ENCODE results near the gene MYO5B.

MYO5B gene

DNA sequence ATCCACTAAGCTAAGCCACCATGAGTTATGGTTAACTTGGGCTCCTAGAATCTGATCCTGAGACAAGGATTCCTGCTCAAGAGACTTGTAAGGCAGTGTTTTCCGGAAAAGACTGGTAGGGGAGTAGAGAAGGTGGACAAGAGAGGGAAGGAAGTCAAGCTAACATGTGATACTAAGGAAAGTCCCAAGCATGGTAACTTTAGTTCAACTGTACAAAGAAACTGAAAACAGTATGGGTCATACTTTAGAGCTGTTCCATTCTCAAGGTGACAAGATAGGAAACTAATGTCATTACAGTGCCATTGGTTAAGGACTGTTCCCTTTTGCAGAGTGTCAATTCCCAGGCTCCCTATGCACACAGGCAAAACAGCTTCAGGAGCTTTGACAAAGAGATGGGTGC lies 5.8 kb downstream of the MYO5B start:
- H3K4me3 ChIP-seq (ENCODE audit: low read depth, low read length) = no peak overlapping the region

DNA sequence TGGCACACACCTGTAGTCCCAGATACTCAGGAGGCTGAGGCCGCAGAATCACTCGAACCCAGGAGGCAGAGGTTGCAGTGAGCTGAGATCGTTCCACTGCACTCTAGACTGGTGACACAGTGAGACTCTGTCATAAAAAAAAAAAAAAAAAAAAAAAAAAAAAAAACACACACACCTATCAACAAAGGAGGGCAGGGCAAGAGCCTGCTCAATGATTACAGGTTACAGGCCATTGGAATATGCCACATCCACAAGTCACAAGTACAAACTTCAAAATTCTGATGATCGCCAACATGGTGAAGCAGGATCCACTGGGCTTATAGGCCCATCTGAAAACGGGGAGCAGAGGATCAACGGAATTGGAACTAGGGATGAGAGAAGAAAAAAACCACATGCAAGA lies 6.3 kb downstream of the MYO5B start:
- no peak overlapping the region for H3K4me3 ChIP-seq (ENCODE audit: low read depth, low read length)

DNA sequence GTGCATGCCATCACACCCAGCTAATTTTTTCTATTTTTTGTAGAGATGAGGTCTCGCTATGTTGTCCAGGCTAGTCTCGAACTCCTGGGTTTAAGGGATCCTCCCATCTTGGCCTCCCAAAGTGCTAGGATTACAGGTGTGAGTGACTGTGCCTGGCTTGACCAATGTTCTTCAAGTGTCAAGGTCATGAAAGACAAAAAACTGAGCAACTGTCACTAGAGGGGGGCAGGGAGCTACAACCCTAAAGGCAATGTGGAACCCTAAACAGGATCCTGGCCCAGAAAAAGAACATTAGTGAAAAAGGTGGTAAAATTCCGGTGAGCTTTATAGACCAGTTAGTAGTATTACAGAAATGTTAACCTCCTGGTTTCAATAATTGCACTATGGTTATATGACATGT lies 7.3 kb downstream of the MYO5B start:
- H3K4me3 ChIP-seq (ENCODE audit: low read depth, low read length) = no peak overlapping the region

DNA sequence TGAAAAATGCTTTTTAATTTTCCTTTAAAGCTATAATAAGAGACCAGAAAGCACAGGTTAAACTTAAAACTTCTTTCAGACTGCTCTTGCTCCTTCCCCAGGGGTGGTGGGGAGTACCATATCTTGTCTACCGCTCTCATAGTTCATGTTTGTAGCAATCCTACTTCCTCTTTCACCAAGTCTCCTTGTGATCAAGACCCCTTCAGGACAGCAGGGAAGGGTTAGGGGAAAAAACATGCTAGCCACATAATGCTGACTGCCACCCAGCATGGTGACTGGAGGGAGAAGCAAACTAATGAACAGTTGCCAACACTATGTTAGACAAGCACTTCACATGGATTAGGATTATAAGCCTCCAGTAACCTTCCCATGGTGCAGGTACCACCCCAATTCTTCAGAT lies 8.6 kb downstream of the MYO5B start:
- H3K4me3 ChIP-seq (ENCODE audit: low read depth, low read length) = no peak overlapping the region

DNA sequence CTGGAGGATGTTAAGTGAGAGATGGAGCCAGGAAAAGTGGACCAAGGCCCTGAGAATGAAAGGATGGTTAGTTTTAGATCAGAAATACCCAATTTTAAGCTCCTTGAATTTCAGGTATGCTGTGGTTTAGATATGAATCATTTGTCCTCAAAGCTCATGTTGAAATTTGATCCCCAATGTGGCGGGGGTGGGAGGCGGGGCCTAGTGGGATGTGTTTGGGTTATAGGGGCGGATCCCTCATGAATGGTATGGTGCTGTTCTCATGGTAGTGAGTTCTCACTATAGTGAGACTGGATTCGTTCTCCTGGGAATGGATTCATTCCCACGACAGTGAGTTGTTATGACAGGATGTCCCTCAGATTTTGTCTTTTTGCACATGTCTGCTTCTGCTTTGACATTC lies 11.4 kb downstream of the MYO5B start:
- H3K4me3 ChIP-seq (ENCODE audit: low read depth, low read length) = no peak overlapping the region

DNA sequence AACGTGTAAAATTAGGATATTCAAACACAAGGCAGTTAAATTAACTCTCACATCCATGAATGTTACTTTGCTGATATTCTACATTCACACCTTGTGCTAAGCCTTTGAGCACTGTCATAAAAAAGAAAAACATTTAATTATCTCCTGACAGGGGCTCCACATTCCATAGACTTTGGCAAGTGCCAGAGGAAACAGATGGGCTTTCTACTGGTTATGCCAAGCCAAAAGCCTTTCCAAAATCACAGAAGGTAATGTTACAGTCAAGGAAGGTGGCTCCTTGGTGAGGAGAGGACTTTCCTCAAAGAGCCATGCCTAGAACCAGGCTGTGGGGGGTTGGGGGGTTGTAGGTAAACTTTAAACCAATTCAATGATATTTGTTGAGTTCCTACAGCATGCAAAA lies 12.4 kb downstream of the MYO5B start:
- no peak overlapping the region for H3K4me3 ChIP-seq (ENCODE audit: low read depth, low read length)

DNA sequence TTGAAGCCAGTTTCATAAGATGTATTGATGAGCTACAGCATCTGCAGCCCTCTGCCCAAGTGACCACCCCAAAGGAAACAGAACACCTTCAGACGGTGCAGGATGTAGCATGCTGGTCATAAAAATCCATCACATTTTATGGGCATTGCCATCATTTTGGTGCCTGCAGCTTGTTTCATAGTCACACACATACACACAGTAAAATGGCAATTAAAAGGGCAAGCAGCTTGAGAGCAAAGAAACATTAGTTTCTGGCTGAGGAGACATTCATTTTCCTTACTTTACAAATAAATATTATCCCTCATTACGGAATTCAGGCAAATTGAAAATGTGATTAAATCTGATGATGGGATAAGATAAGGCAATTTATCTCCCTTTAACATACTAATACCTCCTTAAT lies 13.4 kb downstream of the MYO5B start:
- H3K4me3 ChIP-seq (ENCODE audit: low read depth, low read length) = no peak overlapping the region

DNA sequence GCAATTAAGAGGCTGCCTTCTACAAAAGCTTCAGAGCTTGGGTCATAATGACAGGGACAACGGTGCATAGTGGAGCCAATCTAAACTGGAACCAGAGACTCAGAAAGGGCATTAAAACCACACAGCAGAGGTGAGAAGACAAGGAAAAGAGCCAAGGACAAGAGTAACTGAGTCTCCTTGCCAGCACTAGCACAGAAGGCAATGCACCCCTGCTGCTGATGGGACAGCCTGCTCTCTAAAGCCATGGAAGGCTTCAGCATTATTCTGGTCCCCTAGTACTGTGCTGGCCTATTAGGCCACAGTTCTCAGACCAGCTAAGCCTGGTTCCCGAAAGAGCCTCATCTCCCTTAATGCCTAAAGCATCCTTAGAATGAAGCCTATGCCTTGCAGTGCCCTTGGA lies 15.5 kb downstream of the MYO5B start:
- no peak overlapping the region for H3K4me3 ChIP-seq (ENCODE audit: low read depth, low read length)

DNA sequence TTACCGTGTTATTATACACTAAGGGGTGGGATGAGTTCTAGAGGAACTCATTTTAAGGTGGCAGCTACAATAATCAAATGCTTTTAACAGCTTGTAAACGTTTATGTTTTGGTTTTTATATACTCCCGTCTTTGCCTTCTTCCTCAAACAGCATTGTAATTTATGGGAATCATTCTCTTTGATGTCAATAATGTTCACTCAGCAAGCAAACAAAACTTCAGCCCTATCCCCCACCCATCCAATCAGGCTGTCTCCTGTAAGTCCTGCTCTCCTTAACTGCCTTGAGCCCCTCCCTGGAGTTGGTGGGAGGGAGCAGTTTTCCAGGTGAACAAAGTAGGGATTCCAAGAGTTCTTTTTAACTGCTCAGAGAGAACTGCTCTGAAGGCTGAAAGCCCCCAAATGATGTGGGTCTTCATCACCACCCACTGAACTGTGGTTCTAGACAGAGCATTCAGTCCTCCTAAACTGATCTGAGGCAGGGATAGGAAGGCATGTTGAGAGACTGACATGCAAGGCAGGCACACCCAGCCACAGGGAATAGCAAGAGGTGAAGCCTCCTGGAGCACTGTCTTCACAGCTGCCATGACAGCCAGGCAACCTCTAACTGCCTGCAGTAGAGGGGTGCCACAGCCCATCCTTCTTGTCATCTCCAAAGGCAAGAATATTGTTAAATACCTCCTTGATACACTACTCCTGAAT lies 17.5 kb downstream of the MYO5B start:
- no peak overlapping the region for H3K4me3 ChIP-seq (ENCODE audit: low read depth, low read length)

DNA sequence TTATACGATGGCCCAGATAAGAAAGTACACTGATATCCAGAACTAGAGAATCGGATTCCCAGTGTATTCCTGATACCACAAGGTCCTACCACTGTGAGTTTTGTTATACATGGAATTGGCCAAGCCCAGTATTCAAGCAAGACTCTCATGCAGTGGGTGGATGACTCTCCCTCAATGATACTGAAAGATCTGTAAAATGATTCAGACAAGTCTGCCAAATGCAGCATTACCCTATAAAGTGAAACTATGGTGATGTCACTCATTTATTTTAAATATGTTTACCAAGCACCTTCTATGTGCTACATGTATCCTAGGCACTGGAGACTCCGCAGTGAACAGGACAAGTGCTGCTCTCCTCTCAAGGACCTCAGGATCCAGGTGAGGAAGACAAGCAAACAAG lies 22.6 kb downstream of the MYO5B start:
- no peak overlapping the region for H3K4me3 ChIP-seq (ENCODE audit: low read depth, low read length)

DNA sequence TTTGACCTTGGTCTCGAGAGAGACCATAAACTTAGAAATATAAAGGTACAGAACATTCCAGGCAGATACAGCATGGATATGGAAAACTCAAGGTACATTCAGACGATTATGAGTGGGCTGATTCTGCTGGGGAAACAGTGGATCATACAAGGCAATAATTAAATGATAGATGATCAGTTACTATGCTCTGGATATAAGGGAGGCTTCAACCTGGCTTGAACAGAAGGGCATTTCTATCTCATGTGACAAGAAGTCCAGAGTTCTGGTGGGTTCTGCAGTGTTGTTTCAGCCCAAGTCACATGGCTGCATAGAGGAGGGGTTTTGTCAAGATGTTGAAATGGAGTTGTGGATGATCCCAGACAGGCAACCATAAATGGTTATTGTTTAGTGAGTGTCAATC lies 23.5 kb downstream of the MYO5B start:
- H3K4me3 ChIP-seq (ENCODE audit: low read depth, low read length) = no peak overlapping the region

DNA sequence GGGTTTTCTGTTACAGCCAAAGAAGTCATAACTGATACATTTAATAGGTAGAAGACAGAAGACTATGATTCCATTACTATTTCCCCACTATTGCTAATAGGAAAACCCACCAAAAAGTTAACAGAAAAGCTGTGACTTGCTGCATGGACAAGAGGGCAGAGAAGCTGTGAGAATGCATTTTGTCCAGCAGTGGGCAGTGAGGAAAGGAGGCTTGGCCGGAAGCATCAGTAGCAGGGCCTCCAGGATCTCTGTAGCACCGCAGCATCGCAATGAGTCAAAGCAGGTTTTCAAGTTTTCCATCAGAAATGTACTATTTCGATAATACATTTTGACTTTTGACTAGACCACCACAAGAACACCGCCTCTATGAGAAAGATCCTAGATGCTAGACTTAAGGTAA lies 24.9 kb downstream of the MYO5B start:
- no peak overlapping the region for H3K4me3 ChIP-seq (ENCODE audit: low read depth, low read length)

DNA sequence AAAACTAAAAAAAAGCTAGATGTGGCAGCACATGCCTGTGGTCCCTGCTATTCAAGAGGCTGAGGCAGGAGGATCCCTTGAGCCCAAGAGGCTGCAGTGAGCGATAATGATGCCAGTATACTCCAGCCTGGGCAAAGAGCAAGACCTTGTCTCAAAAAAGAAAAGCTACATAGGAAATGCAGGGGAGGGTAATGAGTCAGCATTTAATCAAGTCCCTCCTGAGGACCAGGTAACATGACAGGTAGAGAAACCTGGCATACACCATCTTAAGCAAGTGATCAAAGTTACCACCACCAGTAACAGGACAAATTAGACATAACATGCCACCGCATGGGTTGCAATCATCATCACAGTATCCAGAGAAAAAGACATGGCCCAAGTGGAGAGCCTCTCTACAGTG lies 25.8 kb downstream of the MYO5B start:
- no peak overlapping the region for H3K4me3 ChIP-seq (ENCODE audit: low read depth, low read length)

DNA sequence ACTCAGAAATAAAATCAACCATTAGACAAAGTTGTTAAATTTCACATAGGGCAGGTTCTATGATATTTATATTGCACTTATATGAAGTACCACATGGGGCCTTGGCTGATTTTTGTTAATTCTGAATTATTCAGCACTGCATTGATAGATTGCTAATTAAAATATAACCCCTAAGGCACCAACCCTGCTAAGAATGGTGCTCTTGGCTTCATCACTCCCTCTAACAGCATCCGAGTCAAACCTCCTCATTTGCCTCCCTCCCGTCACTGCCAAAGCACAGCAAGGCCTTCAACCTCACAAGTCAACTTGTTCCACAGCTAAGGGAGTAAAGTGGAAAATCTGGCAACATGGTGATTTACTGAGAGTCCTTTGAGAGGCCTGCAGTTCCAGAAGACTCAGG lies 27.0 kb downstream of the MYO5B start:
- H3K4me3 ChIP-seq (ENCODE audit: low read depth, low read length) = no peak overlapping the region

DNA sequence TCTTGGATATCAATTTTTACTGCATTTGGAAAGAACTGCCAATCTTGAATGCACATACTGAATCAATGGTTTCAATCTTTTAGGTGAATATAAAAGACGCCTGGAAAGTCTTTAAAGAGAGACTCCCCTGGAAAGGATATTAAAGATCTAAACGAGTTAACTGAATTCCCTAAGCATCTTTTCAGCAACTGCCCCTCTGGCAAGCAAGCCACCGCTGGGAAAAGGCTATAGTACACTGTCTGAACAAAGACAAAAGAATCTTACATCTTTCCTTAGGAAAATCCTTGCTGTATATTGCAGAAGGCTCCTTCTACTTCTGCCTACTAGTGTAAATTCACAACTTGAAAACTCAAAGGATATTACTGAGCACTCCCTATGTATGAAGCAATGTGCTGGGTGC lies 28.0 kb downstream of the MYO5B start:
- H3K4me3 ChIP-seq (ENCODE audit: low read depth, low read length) = no peak overlapping the region

DNA sequence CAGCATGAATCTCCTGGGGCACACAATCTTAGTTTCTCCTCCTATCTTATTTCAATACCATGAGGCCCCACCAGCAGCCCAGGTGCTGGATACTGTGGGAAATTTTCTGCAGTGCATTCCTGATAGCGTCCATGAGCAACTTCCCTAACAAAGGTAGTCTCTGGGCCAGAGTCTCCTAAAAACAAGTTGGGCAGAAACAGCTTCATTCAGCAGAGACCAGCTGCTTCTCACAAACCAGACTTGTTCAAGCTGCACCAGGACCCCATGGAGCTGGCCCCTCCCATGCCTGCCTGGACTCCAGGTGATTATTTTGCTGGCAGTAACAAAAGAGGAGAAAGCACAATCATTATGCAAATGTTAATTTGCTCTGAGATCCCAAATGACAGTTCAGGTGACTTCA lies 31.4 kb downstream of the MYO5B start:
- H3K4me3 ChIP-seq (ENCODE audit: low read depth, low read length) = no peak overlapping the region

DNA sequence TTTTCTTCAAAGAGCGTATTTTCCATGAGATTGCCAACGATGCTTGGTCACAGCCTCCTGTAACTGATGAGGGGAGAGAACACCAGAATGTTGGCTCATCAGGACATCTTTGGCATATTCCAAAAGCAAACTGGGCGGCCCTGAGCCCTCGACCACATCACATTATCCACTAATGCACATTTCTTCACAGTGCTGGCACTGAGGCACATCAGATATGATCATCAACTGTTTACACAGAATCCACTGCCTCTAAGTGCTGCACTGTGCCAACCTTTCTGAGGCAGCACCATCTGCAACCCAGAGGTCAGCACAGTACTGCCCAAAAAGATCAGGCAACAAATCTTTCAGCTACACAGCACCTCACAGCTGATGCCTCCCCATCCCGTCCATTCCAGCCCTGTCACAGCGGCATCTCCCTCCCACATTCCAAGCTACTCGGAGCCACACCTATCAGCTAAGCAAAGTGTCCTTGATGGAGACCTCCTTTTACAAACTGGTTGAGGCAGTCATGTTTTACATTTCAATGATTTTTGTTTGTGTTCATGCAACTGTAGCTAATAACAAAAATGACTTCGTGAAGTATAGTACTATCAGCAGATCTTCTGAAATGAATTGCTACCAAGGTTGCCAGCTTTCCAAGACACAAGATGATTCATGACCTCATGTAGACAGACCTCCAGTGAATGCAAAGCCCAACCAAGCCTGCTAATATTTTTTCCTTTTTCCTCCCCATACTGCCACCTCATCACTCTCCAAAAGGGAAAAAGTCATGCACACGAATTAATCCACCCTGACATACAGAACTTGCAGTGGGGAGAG lies 32.3 kb downstream of the MYO5B start:
- no peak overlapping the region for H3K4me3 ChIP-seq (ENCODE audit: low read depth, low read length)

DNA sequence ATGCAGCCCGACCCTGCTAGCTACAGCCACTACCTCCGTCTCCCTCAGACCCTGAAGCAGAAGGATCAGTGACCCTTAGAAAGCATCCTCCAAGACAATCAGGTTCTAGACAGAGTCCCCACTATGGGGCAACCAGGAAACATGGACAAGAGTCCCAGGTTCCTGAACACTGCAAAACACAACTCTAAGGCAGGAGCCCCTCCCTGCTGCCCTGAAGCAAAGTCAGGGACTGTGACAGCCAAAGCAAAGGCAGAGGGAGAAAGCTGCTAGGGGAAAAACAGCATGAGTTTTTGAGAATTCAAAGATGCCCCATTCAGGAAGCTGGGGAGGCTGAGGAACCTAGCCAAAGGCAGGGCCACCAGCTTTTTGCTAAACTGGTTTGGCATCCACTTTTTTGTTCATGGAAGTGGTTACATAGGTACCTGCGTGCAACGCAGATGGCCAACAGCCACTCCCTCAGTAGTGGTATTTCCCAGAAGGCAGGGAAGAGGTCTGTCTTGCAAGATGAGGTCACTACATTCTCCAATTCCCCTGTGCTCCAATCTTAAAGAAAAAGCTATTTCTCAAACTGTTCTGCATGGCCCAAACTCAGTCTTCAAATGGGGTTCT lies 33.2 kb downstream of the MYO5B start:
- no peak overlapping the region for H3K4me3 ChIP-seq (ENCODE audit: low read depth, low read length)

DNA sequence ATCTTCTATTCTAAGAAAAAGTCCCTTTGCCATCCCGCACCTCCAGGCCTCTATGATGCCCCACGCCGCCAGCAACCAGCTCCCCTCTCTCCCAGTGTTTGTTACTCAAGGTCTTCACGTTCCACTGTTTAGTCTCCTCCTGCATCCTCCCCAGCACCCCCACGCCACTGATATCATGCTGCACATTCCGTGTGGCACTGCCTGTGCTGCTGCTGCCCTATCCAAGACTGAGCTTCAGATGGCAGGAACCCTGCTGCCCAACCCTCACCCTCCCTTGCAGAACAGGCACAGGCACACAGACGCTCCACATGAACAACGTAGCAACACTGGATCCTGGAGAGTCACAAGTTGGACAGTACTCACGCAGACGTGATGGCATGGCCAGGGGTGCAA lies 35.3 kb downstream of the MYO5B start:
- no peak overlapping the region for H3K4me3 ChIP-seq (ENCODE audit: low read depth, low read length)

DNA sequence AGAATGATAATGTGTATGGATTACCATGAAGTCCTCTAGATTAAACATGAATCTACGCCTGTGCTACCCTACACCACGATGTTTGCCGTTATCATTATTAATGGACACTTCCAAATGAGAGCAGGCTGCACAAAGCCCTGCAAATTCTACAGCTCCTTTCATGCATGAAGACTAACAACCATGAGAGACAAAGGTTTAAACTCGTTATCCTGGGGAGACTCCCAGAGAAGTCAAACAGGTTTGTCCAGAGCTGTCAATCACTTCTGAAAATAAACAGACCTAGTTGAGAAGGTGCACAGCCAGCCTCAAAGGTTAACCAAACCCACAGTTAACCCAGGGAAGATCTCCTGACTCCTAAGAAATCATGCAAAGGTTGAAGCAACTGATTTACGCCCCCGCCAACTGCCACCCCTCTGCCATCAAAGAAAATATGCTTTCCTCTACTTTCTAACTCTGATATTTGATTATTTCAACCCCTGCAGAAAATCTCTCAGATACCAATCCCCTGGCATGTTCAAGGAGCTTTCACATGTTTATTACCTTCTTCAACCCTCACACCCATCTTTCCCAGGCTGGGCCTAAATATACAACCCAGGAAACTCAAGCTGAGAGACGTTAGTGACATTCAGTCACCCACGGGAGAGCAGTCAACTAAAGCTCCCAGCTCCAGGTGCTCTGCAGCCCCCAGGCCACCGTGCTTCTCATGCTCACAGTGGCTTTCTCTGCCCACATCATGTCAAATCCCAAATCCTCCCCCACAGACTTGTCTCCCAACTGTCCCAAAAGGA lies 35.9 kb downstream of the MYO5B start:
- no peak overlapping the region for H3K4me3 ChIP-seq (ENCODE audit: low read depth, low read length)

DNA sequence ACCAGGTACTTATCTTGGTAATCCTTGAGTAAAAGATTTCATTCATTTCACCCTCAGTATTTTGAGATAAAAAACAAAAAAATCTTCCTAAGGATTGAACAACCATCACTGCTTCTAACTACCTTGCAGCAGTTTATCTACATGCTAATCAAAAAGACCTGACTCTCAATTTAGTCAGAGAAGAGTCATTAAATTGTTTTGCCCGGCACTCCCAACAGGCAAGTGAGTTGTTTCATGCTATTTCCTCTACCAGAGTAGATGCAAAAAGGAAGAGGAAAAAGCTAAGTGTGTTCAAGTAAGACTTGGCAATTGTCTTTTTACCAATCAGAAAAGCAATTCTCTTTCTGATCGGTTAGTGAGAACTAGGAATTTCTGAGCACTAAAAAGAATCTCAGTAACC lies 39.5 kb downstream of the MYO5B start:
- no peak overlapping the region for H3K4me3 ChIP-seq (ENCODE audit: low read depth, low read length)

DNA sequence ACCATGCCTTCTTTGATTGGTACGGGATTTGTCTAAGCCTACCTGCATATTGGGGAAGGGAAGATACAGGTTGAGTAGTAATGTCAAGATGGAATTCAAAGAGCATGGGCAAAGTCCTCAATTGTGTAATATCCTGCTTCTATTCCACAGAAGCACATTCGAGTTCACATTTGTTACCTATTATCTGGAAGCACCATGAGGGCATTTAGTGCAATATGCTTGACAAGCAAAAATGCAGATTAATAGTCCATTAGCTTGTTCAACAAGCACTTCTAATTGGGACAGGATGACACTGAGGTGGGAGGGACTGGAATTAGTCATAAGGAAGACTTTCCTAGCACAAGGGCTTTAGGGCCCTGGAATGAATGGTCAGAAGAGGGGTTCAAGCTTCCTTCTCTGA lies 40.5 kb downstream of the MYO5B start:
- no peak overlapping the region for H3K4me3 ChIP-seq (ENCODE audit: low read depth, low read length)

Data from iPS-11a (cell line).